ENCODE measurements around the gene FRAS1. TPM values are rescaled to one million over a fixed set of nuclear protein-coding genes. Genes with fewer than 3 reads are reported as not detected.
"Not testable (repeated sequence)": the region's sequence is repeated elsewhere in the genome, so short reads cannot be mapped to it uniquely, and the experiment has no call there.

Gene FRAS1
- total RNA-seq, 3 donors from 2014 or later = 0.03 to 0.08 (median 0.08) TPM

GRCh38 chr4:78320349-78320935, 263.3 kb downstream of the FRAS1 start:
- Mint-ChIP-seq H3K4me3 (no peak overlapping the region), H3K4me1 (ENCODE audit: low read depth) (no peaks in the 10 kb centered on the region), H3K27me3 (ENCODE audit: low read depth) (peaks cover 15% of the 10 kb centered on the region), H3K36me3 (ENCODE audit: insufficient read depth) (no peaks in the 10 kb centered on the region), H3K9me3 (no peaks in the 10 kb centered on the region)
- ATAC-seq (no peak), DNase-seq (no peak)

- no peaks in the 10 kb centered on the region for H3K4me1 Mint-ChIP-seq (ENCODE audit: low read depth)
- ATAC-seq (no peak), DNase-seq (no peak)
- H3K9me3 Mint-ChIP-seq = no peaks in the 10 kb centered on the region
- H3K36me3 Mint-ChIP-seq (ENCODE audit: insufficient read depth) = no peaks in the 10 kb centered on the region
- H3K4me3 Mint-ChIP-seq = no peak overlapping the region
- peaks cover 12% of the 10 kb centered on the region for H3K27me3 Mint-ChIP-seq (ENCODE audit: low read depth)
These were observed 264.9 kb downstream of the FRAS1 start for GRCh38 chr4:78322032-78322431.

- Mint-ChIP-seq H3K36me3 (ENCODE audit: insufficient read depth) (no peaks in the 10 kb centered on the region), H3K4me1 (ENCODE audit: low read depth) (no peaks in the 10 kb centered on the region), H3K27me3 (ENCODE audit: low read depth) (peaks cover 10% of the 10 kb centered on the region), H3K4me3 (no peak overlapping the region), H3K9me3 (no peaks in the 10 kb centered on the region)
- no peak for ATAC-seq
- DNase-seq = no peak
These were observed 266.3 kb downstream of the FRAS1 start for GRCh38 chr4:78323439-78323838.

GRCh38 chr4:78324625-78325024, 267.5 kb downstream of the FRAS1 start:
- peaks cover 6% of the 10 kb centered on the region for H3K27me3 Mint-ChIP-seq (ENCODE audit: low read depth)
- no peaks in the 10 kb centered on the region for H3K9me3 Mint-ChIP-seq
- DNase-seq (no peak), ATAC-seq (no peak)
- no peaks in the 10 kb centered on the region for H3K36me3 Mint-ChIP-seq (ENCODE audit: insufficient read depth)
- H3K4me3 Mint-ChIP-seq = no peak overlapping the region
- H3K4me1 Mint-ChIP-seq (ENCODE audit: low read depth) = no peaks in the 10 kb centered on the region

- peaks cover 5% of the 10 kb centered on the region for H3K27me3 Mint-ChIP-seq (ENCODE audit: low read depth)
- no peaks in the 10 kb centered on the region for H3K4me1 Mint-ChIP-seq (ENCODE audit: low read depth)
- DNase-seq (no peak), ATAC-seq (no peak)
- no peak overlapping the region for H3K4me3 Mint-ChIP-seq
- H3K9me3 Mint-ChIP-seq = no peaks in the 10 kb centered on the region
- H3K36me3 Mint-ChIP-seq (ENCODE audit: insufficient read depth) = no peaks in the 10 kb centered on the region
These were observed 268.4 kb downstream of the FRAS1 start for GRCh38 chr4:78325271-78326157.

GRCh38 chr4:78328591-78328990, 271.5 kb downstream of the FRAS1 start:
- DNase-seq; H3K4me3 Mint-ChIP-seq; ATAC-seq; H3K4me1 Mint-ChIP-seq (ENCODE audit: low read depth); H3K9me3 Mint-ChIP-seq; H3K27me3 Mint-ChIP-seq (ENCODE audit: low read depth); H3K36me3 Mint-ChIP-seq (ENCODE audit: insufficient read depth): not testable (repeated sequence)

- no peak for ATAC-seq
- Mint-ChIP-seq H3K36me3 (ENCODE audit: insufficient read depth) (no peaks in the 10 kb centered on the region), H3K27me3 (ENCODE audit: low read depth) (no peaks in the 10 kb centered on the region)
These were observed 274.1 kb downstream of the FRAS1 start for GRCh38 chr4:78331186-78331585.

GRCh38 chr4:78331965-78332364, 274.8 kb downstream of the FRAS1 start:
- no peaks in the 10 kb centered on the region for H3K36me3 Mint-ChIP-seq (ENCODE audit: insufficient read depth)
- no peaks in the 10 kb centered on the region for H3K4me1 Mint-ChIP-seq (ENCODE audit: low read depth)
- no peak for DNase-seq
- ATAC-seq = no peak
- H3K9me3 Mint-ChIP-seq = no peaks in the 10 kb centered on the region
- no peak overlapping the region for H3K4me3 Mint-ChIP-seq
- no peaks in the 10 kb centered on the region for H3K27me3 Mint-ChIP-seq (ENCODE audit: low read depth)

More at GRCh38 chr4:78331186-78331585, 274.1 kb downstream of the FRAS1 start:
- Mint-ChIP-seq H3K4me3 (no peak overlapping the region), H3K4me1 (ENCODE audit: low read depth) (no peaks in the 10 kb centered on the region), H3K9me3 (no peaks in the 10 kb centered on the region)
- no peak for DNase-seq

GRCh38 chr4:78332976-78333375, 275.9 kb downstream of the FRAS1 start:
- Mint-ChIP-seq H3K9me3 (no peaks in the 10 kb centered on the region), H3K27me3 (ENCODE audit: low read depth) (peaks cover under 1% of the 10 kb centered on the region), H3K36me3 (ENCODE audit: insufficient read depth) (no peaks in the 10 kb centered on the region), H3K4me1 (ENCODE audit: low read depth) (no peaks in the 10 kb centered on the region), H3K4me3 (no peak overlapping the region)
- ATAC-seq (no peak), DNase-seq (no peak)

- H3K9me3 Mint-ChIP-seq = no peaks in the 10 kb centered on the region
- no peaks in the 10 kb centered on the region for H3K36me3 Mint-ChIP-seq (ENCODE audit: insufficient read depth)
- ATAC-seq (no peak), DNase-seq (no peak)
- no peak overlapping the region for H3K4me3 Mint-ChIP-seq
- H3K4me1 Mint-ChIP-seq (ENCODE audit: low read depth) = no peaks in the 10 kb centered on the region
- peaks cover 7% of the 10 kb centered on the region for H3K27me3 Mint-ChIP-seq (ENCODE audit: low read depth)
These were observed 279.2 kb downstream of the FRAS1 start for GRCh38 chr4:78336093-78336943.

- Mint-ChIP-seq H3K9me3 (no peaks in the 10 kb centered on the region), H3K4me3 (no peak overlapping the region), H3K4me1 (ENCODE audit: low read depth) (no peaks in the 10 kb centered on the region), H3K27me3 (ENCODE audit: low read depth) (peaks cover 7% of the 10 kb centered on the region), H3K36me3 (ENCODE audit: insufficient read depth) (no peaks in the 10 kb centered on the region)
- DNase-seq = no peak
- ATAC-seq = no peak
These were observed 280.3 kb downstream of the FRAS1 start for GRCh38 chr4:78337244-78338020.

GRCh38 chr4:78342125-78342524, 285.0 kb downstream of the FRAS1 start:
- H3K36me3 Mint-ChIP-seq (ENCODE audit: insufficient read depth) = no peaks in the 10 kb centered on the region
- peaks cover 7% of the 10 kb centered on the region for H3K27me3 Mint-ChIP-seq (ENCODE audit: low read depth)
- H3K4me3 Mint-ChIP-seq = no peak overlapping the region
- DNase-seq = no peak
- H3K4me1 Mint-ChIP-seq (ENCODE audit: low read depth) = no peaks in the 10 kb centered on the region
- no peaks in the 10 kb centered on the region for H3K9me3 Mint-ChIP-seq
- no peak for ATAC-seq

GRCh38 chr4:78343682-78344081, 286.6 kb downstream of the FRAS1 start:
- ATAC-seq = no peak
- Mint-ChIP-seq H3K4me3 (no peak overlapping the region), H3K4me1 (ENCODE audit: low read depth) (no peaks in the 10 kb centered on the region)

GRCh38 chr4:78345237-78345636, 288.1 kb downstream of the FRAS1 start:
- Mint-ChIP-seq H3K27me3 (ENCODE audit: low read depth) (no peaks in the 10 kb centered on the region), H3K36me3 (ENCODE audit: insufficient read depth) (no peaks in the 10 kb centered on the region), H3K9me3 (no peaks in the 10 kb centered on the region), H3K4me1 (ENCODE audit: low read depth) (no peaks in the 10 kb centered on the region), H3K4me3 (no peak overlapping the region)
- no peak for ATAC-seq
- no peak for DNase-seq

More at GRCh38 chr4:78343682-78344081, 286.6 kb downstream of the FRAS1 start:
- Mint-ChIP-seq H3K27me3 (ENCODE audit: low read depth) (peaks cover under 1% of the 10 kb centered on the region), H3K9me3 (no peaks in the 10 kb centered on the region), H3K36me3 (ENCODE audit: insufficient read depth) (no peaks in the 10 kb centered on the region)
- no peak for DNase-seq

Data from activated T-cell treated with anti-CD3 and anti-CD28 coated beads, Interleukin-2, amount 50 U/mL, for 4 hours (primary cell).